Mucosa of stomach (tissue), 1 donor: ENCODE measurements around the gene PTPRJ.

Experiments used
- H3K27me3 ChIP-seq: one replicate; pipeline ENCODE4 v1.7.0; 2013; ENCODE audit warnings: mild to moderate bottlenecking, low read length; ENCODE audit not compliant: control insufficient read depth, insufficient read depth
- H3K36me3 ChIP-seq: one replicate; pipeline ENCODE4 v1.7.0; 2013; ENCODE audit warnings: low read length; ENCODE audit not compliant: control insufficient read depth, insufficient read depth
- H3K4me1 ChIP-seq: one replicate; pipeline ENCODE4 v1.7.0; 2013; ENCODE audit warnings: mild to moderate bottlenecking, low read length; ENCODE audit not compliant: control insufficient read depth, insufficient read depth
- H3K4me3 ChIP-seq: one replicate; pipeline ENCODE4 v1.7.0; 2013; ENCODE audit warnings: low read length
- H3K9ac ChIP-seq: one replicate; pipeline ENCODE4 v1.7.0; 2013; ENCODE audit warnings: mild to moderate bottlenecking, low read length, moderate library complexity
- H3K9me3 ChIP-seq: one replicate; pipeline ENCODE4 v1.7.0; 2013; ENCODE audit warnings: mild to moderate bottlenecking, low read length, moderate library complexity; ENCODE audit not compliant: control insufficient read depth
- donor health status: Pancreatic carcinoma.

Gene PTPRJ

GRCh38 chr11:48101958-48102357, 121.6 kb downstream of the PTPRJ start:
- H3K4me1 ChIP-seq, result peaks cover 31% of the 10 kb centered on the region
- H3K36me3 ChIP-seq, result no peaks in the 10 kb centered on the region
- H3K9me3 ChIP-seq, result no peaks in the 10 kb centered on the region
- H3K4me3 ChIP-seq, result no peak overlapping the region
- H3K9ac ChIP-seq, result no peak overlapping the region
- H3K27me3 ChIP-seq, result no peaks in the 10 kb centered on the region

GRCh38 chr11:48103621-48104567, 123.5 kb downstream of the PTPRJ start:
- Histone ChIP-seq H3K27me3 (no peaks in the 10 kb centered on the region), H3K9me3 (no peaks in the 10 kb centered on the region), H3K4me3 (no peak overlapping the region), H3K36me3 (no peaks in the 10 kb centered on the region), H3K9ac (no peak overlapping the region), H3K4me1 (peaks cover 21% of the 10 kb centered on the region)

GRCh38 chr11:48104568-48104924, 124.2 kb downstream of the PTPRJ start:
- Histone ChIP-seq H3K9ac (no peak overlapping the region), H3K36me3 (no peaks in the 10 kb centered on the region), H3K9me3 (no peaks in the 10 kb centered on the region), H3K4me1 (peaks cover 22% of the 10 kb centered on the region), H3K4me3 (no peak overlapping the region), H3K27me3 (no peaks in the 10 kb centered on the region)

- Histone ChIP-seq H3K4me1 (peaks cover 25% of the 10 kb centered on the region), H3K9me3 (no peaks in the 10 kb centered on the region), H3K4me3 (no peak overlapping the region), H3K9ac (no peak overlapping the region), H3K36me3 (no peaks in the 10 kb centered on the region), H3K27me3 (no peaks in the 10 kb centered on the region)
These were observed 125.0 kb downstream of the PTPRJ start for GRCh38 chr11:48105096-48105990.

- H3K9me3 ChIP-seq, result no peaks in the 10 kb centered on the region
- no peaks in the 10 kb centered on the region for H3K27me3 ChIP-seq
- no peak overlapping the region for H3K4me3 ChIP-seq
- H3K4me1 ChIP-seq, result peaks cover 20% of the 10 kb centered on the region
- H3K36me3 ChIP-seq, result no peaks in the 10 kb centered on the region
- H3K9ac ChIP-seq, result no peak overlapping the region
These were observed 125.8 kb downstream of the PTPRJ start for GRCh38 chr11:48106166-48106565.

GRCh38 chr11:48107188-48107704, 126.9 kb downstream of the PTPRJ start:
- Histone ChIP-seq H3K9me3 (no peaks in the 10 kb centered on the region), H3K27me3 (no peaks in the 10 kb centered on the region), H3K9ac (no peak overlapping the region), H3K36me3 (no peaks in the 10 kb centered on the region), H3K4me1 (peaks cover 11% of the 10 kb centered on the region), H3K4me3 (no peak overlapping the region)

- Histone ChIP-seq H3K27me3 (no peaks in the 10 kb centered on the region), H3K4me3 (no peak overlapping the region), H3K9me3 (no peaks in the 10 kb centered on the region), H3K36me3 (peaks cover 3% of the 10 kb centered on the region), H3K9ac (no peak overlapping the region), H3K4me1 (peaks cover 11% of the 10 kb centered on the region)
These were observed 128.1 kb downstream of the PTPRJ start for GRCh38 chr11:48108231-48109045.

- H3K36me3 ChIP-seq, result peaks cover 4% of the 10 kb centered on the region
- no peak overlapping the region for H3K4me3 ChIP-seq
- no peaks in the 10 kb centered on the region for H3K9me3 ChIP-seq
- peaks cover 5% of the 10 kb centered on the region for H3K4me1 ChIP-seq
- H3K27me3 ChIP-seq, result no peaks in the 10 kb centered on the region
- peak overlapping the region; percentile 70 for H3K9ac ChIP-seq
These were observed 128.8 kb downstream of the PTPRJ start for GRCh38 chr11:48109046-48109666.

GRCh38 chr11:48110509-48110766, 130.1 kb downstream of the PTPRJ start:
- Histone ChIP-seq H3K4me3 (no peak overlapping the region), H3K9ac (no peak overlapping the region)

GRCh38 chr11:48111891-48112290, 131.5 kb downstream of the PTPRJ start:
- Histone ChIP-seq H3K4me3 (no peak overlapping the region), H3K36me3 (peaks cover 4% of the 10 kb centered on the region), H3K9ac (no peak overlapping the region), H3K9me3 (peaks cover 6% of the 10 kb centered on the region), H3K27me3 (no peaks in the 10 kb centered on the region), H3K4me1 (peaks cover 4% of the 10 kb centered on the region)

More at GRCh38 chr11:48110509-48110766, 130.1 kb downstream of the PTPRJ start:
- Histone ChIP-seq H3K27me3 (no peaks in the 10 kb centered on the region), H3K4me1 (peaks cover 4% of the 10 kb centered on the region), H3K9me3 (peaks cover 6% of the 10 kb centered on the region), H3K36me3 (peaks cover 4% of the 10 kb centered on the region)

GRCh38 chr11:48114740-48115139, 134.4 kb downstream of the PTPRJ start:
- no peak overlapping the region for H3K9ac ChIP-seq
- peaks cover 4% of the 10 kb centered on the region for H3K36me3 ChIP-seq
- H3K4me1 ChIP-seq, result peaks cover 1% of the 10 kb centered on the region
- no peak overlapping the region for H3K4me3 ChIP-seq
- no peaks in the 10 kb centered on the region for H3K27me3 ChIP-seq
- H3K9me3 ChIP-seq, result peaks cover 6% of the 10 kb centered on the region
